Liver (tissue), 9 donors: ENCODE measurements around the gene ZNF217. TPM values are rescaled to one million over a fixed set of nuclear protein-coding genes. Genes with fewer than 3 reads are reported as not detected.

Experiments
- DNase-seq: peaks from one replicate; pipeline ENCODE4 v3.0.0-alpha.2; 2017; ENCODE audit warnings: low spot score
- H3K27ac ChIP-seq, 2 donors: one replicate each; pipeline ENCODE4 v1.7.0; 2013; ENCODE audit warnings: inconsistent platforms in 2 of 2, low read length in 2 of 2, control low read depth in 1 of 2, low read depth in 1 of 2, mild to moderate bottlenecking in 1 of 2
- H3K27me3 ChIP-seq, 4 donors: one replicate each; pipeline versions ENCODE4 v1.6.1 to v1.7.0; 2013; ENCODE audit warnings: low read length in 3 of 4, inconsistent platforms in 1 of 4, mild to moderate bottlenecking in 1 of 4, moderate library complexity in 1 of 4; ENCODE audit not compliant: control insufficient read depth in 4 of 4, insufficient read depth in 4 of 4
- H3K36me3 ChIP-seq, 4 donors: one replicate each; pipeline versions ENCODE4 v1.6.1 to v1.7.0; 2013; ENCODE audit warnings: low read length in 3 of 4, mild to moderate bottlenecking in 3 of 4, low read depth in 1 of 4, moderate library complexity in 1 of 4; ENCODE audit not compliant: control insufficient read depth in 4 of 4, insufficient read depth in 3 of 4
- H3K4me1 ChIP-seq, 4 donors: one replicate each; pipeline versions ENCODE4 v1.6.1 to v1.7.0; 2013; ENCODE audit warnings: low read length in 3 of 4, mild to moderate bottlenecking in 3 of 4, moderate library complexity in 1 of 4; ENCODE audit not compliant: control insufficient read depth in 4 of 4, insufficient read depth in 4 of 4
- H3K4me3 ChIP-seq, 3 donors: one replicate each; pipeline versions ENCODE4 v1.6.1 to v1.7.0; 2013; ENCODE audit warnings: low read length in 3 of 3, control low read depth in 1 of 3, low read depth in 1 of 3, mild to moderate bottlenecking in 1 of 3
- H3K9ac ChIP-seq, 2 donors: one replicate each; pipeline ENCODE4 v1.7.0; 2013; ENCODE audit warnings: low read length in 2 of 2, mild to moderate bottlenecking in 2 of 2, moderate library complexity in 2 of 2, control low read depth in 1 of 2, low read depth in 1 of 2
- H3K9me3 ChIP-seq, 4 donors: one replicate each; pipeline versions ENCODE4 v1.6.1 to v1.7.0; 2013; ENCODE audit warnings: low read length in 3 of 4; ENCODE audit not compliant: control insufficient read depth in 4 of 4
- EGR1 ChIP-seq, 2 donors: IDR thresholded peaks; 2 replicates each; pipeline ENCODE4 v1.6.1; 2016 to 2018; ENCODE audit warnings: antibody characterized with exemption in 2 of 2, low read depth in 2 of 2
- FOXA1 ChIP-seq: IDR thresholded peaks from 2 replicates; pipeline ENCODE4 v1.6.1; 2016; ENCODE audit warnings: antibody characterized with exemption
- FOXA2 ChIP-seq: IDR thresholded peaks from 2 replicates; pipeline ENCODE4 v1.6.1; 2016; ENCODE audit warnings: antibody characterized with exemption
- GABPA ChIP-seq, 2 donors: IDR thresholded peaks in 1 of 2; conservative IDR thresholded peaks in 1 of 2; 2 replicates each; pipeline ENCODE4 v1.6.1; 2016; ENCODE audit warnings: antibody characterized with exemption in 2 of 2, mild to moderate bottlenecking in 1 of 2, moderate library complexity in 1 of 2
- HNF4A ChIP-seq, 2 donors: conservative IDR thresholded peaks; 2 replicates each; pipeline ENCODE4 v1.6.1; 2016; ENCODE audit warnings: antibody characterized with exemption in 2 of 2, mild to moderate bottlenecking in 2 of 2
- HNF4G ChIP-seq: IDR thresholded peaks from 2 replicates; pipeline ENCODE4 v1.6.1; 2016; ENCODE audit warnings: antibody characterized with exemption
- JUND ChIP-seq, 2 donors: IDR thresholded peaks; 2 replicates each; pipeline ENCODE4 v1.6.1; 2016; ENCODE audit warnings: antibody characterized with exemption in 2 of 2
- NR2F2 ChIP-seq: IDR thresholded peaks from 2 replicates; pipeline ENCODE4 v1.6.1; 2016; ENCODE audit warnings: antibody characterized with exemption
- RAD21 ChIP-seq, 2 donors: IDR thresholded peaks; 2 replicates each; pipeline ENCODE4 v1.6.1; 2016; ENCODE audit warnings: antibody characterized with exemption in 2 of 2, mild to moderate bottlenecking in 2 of 2
- RXRA ChIP-seq, 2 donors: IDR thresholded peaks; 2 replicates each; pipeline ENCODE4 v1.6.1; 2017 to 2018; ENCODE audit warnings: antibody characterized with exemption in 2 of 2, mild to moderate bottlenecking in 1 of 2
- SP1 ChIP-seq: IDR thresholded peaks from 2 replicates; pipeline ENCODE4 v1.6.1; 2018; ENCODE audit warnings: antibody characterized with exemption, mild to moderate bottlenecking
- TAF1 ChIP-seq: conservative IDR thresholded peaks from 2 replicates; pipeline ENCODE4 v1.6.1; 2016; ENCODE audit warnings: antibody characterized with exemption, mild to moderate bottlenecking
- YY1 ChIP-seq: IDR thresholded peaks from 2 replicates; pipeline ENCODE4 v1.6.1; 2016; ENCODE audit warnings: antibody characterized with exemption, mild to moderate bottlenecking
- WGBS: extraction: QIAGEN DNeasy Blood & Tissue Kit; methylation state at CpG from one replicate; pipeline ENCODE4 v1.1.7; 2013; 5-methylcytosine and 5-hydroxymethylcytosine counted together
- polyA plus RNA-seq, 2 donors: library from polyadenylated mRNA; stranded (reverse) in 1 of 2; unstranded in 1 of 2; fragments of 200-250 nt in 1 of 2; fragments of >200 nt in 1 of 2; fragmentation: Nextera tagmentation in 1 of 2; extraction: Ambion mirVana in 1 of 2; gene quantifications; one replicate each; pipeline versions ENCODE4 v1.2.1 to v1.2.3, GENCODE V29; 2013 to 2015
- total RNA-seq, 2 donors: library from RNA; depleted of rRNA; stranded (reverse); fragments of >200 nt; gene quantifications; one replicate each; pipeline ENCODE4 v1.2.3, GENCODE V29; 2014
- TF ChIP-seq, protein P1 (sequence below): IDR thresholded peaks from 2 replicates; pipeline ENCODE4 v1.6.1; 2016; ENCODE audit warnings: antibody characterized with exemption, mild to moderate bottlenecking
- TF ChIP-seq, protein P2 (sequence below): IDR thresholded peaks from 2 replicates; pipeline ENCODE4 v1.6.1; 2016; ENCODE audit warnings: antibody characterized with exemption
- TF ChIP-seq, protein P3 (sequence below): IDR thresholded peaks from 2 replicates; pipeline ENCODE4 v1.6.1; 2016; ENCODE audit warnings: antibody characterized with exemption
- TF ChIP-seq, protein P4 (sequence below): IDR thresholded peaks from 2 replicates; pipeline ENCODE4 v1.6.1; 2016; ENCODE audit warnings: antibody characterized with exemption
- donor health status: healthy.
- donor health status: healthy.
- donor health status: healthy.
- donor health status: healthy.
- donor health status: healthy.

Gene ZNF217
- total and polyA plus RNA-seq, 4 donors: 4.2 to 16.3 (median 11.2) TPM

- H3K36me3 ChIP-seq: no peaks in the 10 kb centered on the region
- no peak overlapping the region for H3K4me3 ChIP-seq
- no peak for DNase-seq
- peak overlapping the region; percentile 89 to 90 for H3K9ac ChIP-seq
- 32% methylated on average over 7 of the region's 7 CpGs for WGBS
- peaks cover 5 to 24% (median 17%) of the 10 kb centered on the region in 4 donors for H3K4me1 ChIP-seq
- H3K27me3 ChIP-seq: no peaks in the 10 kb centered on the region
- TF ChIP-seq HNF4G (no peak), HNF4A (conservative IDR thresholded peaks at IDR 0.05) (peak; percentile 46 to 69), JUND (IDR thresholded peaks at IDR 0.05) (no peak), EGR1 (IDR thresholded peaks at IDR 0.05; ENCODE audit: low read depth in 2 of 2) (no peak), GABPA (IDR thresholded peaks at IDR 0.05 in 1 of 2, conservative IDR thresholded peaks at IDR 0.05 in 1 of 2) (no peak), TAF1 (no peak), RAD21 (IDR thresholded peaks at IDR 0.05) (peak in 1 of 2 donors; percentile 28), YY1 (peak; percentile 14), FOXA1 (no peak), RXRA (IDR thresholded peaks at IDR 0.05) (peak in 1 of 2 donors; percentile 32), FOXA2 (no peak), NR2F2 (no peak), SP1 (peak; percentile 43)
- TF ChIP-seq, protein P1, sequence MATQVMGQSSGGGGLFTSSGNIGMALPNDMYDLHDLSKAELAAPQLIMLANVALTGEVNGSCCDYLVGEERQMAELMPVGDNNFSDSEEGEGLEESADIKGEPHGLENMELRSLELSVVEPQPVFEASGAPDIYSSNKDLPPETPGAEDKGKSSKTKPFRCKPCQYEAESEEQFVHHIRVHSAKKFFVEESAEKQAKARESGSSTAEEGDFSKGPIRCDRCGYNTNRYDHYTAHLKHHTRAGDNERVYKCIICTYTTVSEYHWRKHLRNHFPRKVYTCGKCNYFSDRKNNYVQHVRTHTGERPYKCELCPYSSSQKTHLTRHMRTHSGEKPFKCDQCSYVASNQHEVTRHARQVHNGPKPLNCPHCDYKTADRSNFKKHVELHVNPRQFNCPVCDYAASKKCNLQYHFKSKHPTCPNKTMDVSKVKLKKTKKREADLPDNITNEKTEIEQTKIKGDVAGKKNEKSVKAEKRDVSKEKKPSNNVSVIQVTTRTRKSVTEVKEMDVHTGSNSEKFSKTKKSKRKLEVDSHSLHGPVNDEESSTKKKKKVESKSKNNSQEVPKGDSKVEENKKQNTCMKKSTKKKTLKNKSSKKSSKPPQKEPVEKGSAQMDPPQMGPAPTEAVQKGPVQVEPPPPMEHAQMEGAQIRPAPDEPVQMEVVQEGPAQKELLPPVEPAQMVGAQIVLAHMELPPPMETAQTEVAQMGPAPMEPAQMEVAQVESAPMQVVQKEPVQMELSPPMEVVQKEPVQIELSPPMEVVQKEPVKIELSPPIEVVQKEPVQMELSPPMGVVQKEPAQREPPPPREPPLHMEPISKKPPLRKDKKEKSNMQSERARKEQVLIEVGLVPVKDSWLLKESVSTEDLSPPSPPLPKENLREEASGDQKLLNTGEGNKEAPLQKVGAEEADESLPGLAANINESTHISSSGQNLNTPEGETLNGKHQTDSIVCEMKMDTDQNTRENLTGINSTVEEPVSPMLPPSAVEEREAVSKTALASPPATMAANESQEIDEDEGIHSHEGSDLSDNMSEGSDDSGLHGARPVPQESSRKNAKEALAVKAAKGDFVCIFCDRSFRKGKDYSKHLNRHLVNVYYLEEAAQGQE: no peak
- TF ChIP-seq, protein P2, sequence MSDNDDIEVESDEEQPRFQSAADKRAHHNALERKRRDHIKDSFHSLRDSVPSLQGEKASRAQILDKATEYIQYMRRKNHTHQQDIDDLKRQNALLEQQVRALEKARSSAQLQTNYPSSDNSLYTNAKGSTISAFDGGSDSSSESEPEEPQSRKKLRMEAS: no peak
- TF ChIP-seq, protein P3, sequence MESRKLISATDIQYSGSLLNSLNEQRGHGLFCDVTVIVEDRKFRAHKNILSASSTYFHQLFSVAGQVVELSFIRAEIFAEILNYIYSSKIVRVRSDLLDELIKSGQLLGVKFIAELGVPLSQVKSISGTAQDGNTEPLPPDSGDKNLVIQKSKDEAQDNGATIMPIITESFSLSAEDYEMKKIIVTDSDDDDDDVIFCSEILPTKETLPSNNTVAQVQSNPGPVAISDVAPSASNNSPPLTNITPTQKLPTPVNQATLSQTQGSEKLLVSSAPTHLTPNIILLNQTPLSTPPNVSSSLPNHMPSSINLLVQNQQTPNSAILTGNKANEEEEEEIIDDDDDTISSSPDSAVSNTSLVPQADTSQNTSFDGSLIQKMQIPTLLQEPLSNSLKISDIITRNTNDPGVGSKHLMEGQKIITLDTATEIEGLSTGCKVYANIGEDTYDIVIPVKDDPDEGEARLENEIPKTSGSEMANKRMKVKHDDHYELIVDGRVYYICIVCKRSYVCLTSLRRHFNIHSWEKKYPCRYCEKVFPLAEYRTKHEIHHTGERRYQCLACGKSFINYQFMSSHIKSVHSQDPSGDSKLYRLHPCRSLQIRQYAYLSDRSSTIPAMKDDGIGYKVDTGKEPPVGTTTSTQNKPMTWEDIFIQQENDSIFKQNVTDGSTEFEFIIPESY: no peak
- TF ChIP-seq, protein P4, sequence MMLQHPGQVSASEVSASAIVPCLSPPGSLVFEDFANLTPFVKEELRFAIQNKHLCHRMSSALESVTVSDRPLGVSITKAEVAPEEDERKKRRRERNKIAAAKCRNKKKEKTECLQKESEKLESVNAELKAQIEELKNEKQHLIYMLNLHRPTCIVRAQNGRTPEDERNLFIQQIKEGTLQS: no peak
- H3K27ac ChIP-seq: peak overlapping the region; percentile 91 to 96
- H3K9me3 ChIP-seq: no peaks in the 10 kb centered on the region
Measured at GRCh38 chr20:53622247-53623133, 28.9 kb upstream of the ZNF217 start.
